Fibroblast of lung (primary cell): ENCODE measurements around the gene SLC25A24. TPM values are rescaled to one million over a fixed set of nuclear protein-coding genes. Genes with fewer than 3 reads are reported as not detected.

Experiments used
- DNase-seq, 2 donors: peaks; one replicate each; pipeline versions ENCODE4 v3.0.0 to v3.0.0-alpha.2; 2010; ENCODE audit warnings: low read depth in 2 of 2
- H2AFZ ChIP-seq: 2 replicates; pipeline ENCODE4 v1.5.1; 2012; ENCODE audit warnings: low read length, control low read depth, inconsistent platforms
- H3K27ac ChIP-seq: 2 replicates; pipeline ENCODE4 v1.5.1; 2011; ENCODE audit warnings: low read length, control low read depth; ENCODE audit not compliant: insufficient read depth
- H3K27me3 ChIP-seq: 2 replicates; pipeline ENCODE4 v1.5.1; 2011; ENCODE audit warnings: mild to moderate bottlenecking, low read length; ENCODE audit not compliant: control insufficient read depth, insufficient read depth
- H3K36me3 ChIP-seq: 2 replicates; pipeline ENCODE4 v1.5.1; 2011; ENCODE audit warnings: low read length; ENCODE audit not compliant: control insufficient read depth, insufficient read depth
- H3K4me1 ChIP-seq: 2 replicates; pipeline ENCODE4 v1.5.1; 2011; ENCODE audit warnings: low read length; ENCODE audit not compliant: control insufficient read depth, insufficient read depth; ENCODE audit errors: extremely low read depth
- H3K4me2 ChIP-seq: 2 replicates; pipeline ENCODE4 v1.5.1; 2011; ENCODE audit warnings: low read length, control low read depth; ENCODE audit not compliant: insufficient read depth; ENCODE audit errors: extremely low read depth
- H3K4me3 ChIP-seq, 4 experiments: fragments of 200-600 bp in 1 of 4; sonication (generic) in 1 of 4; replicated peaks in 1 of 4; 2 replicates each; pipeline ENCODE4 v1.5.1; 2011 to 2016; ENCODE audit warnings: low read length in 4 of 4, low read depth in 3 of 4, mild to moderate bottlenecking in 3 of 4, control low read depth in 2 of 4, inconsistent platforms in 1 of 4, mixed read lengths in 1 of 4; ENCODE audit not compliant: insufficient read depth in 1 of 4; ENCODE audit errors: control extremely low read depth in 1 of 4
- H3K79me2 ChIP-seq: 2 replicates; pipeline ENCODE4 v1.5.1; 2012; ENCODE audit warnings: mild to moderate bottlenecking, low read length, inconsistent platforms; ENCODE audit not compliant: control insufficient read depth, insufficient read depth
- H3K9ac ChIP-seq: 2 replicates; pipeline ENCODE4 v1.5.1; 2011; ENCODE audit warnings: mild to moderate bottlenecking, low read length, control low read depth; ENCODE audit not compliant: insufficient read depth
- H3K9me3 ChIP-seq: 2 replicates; pipeline ENCODE4 v1.5.1; 2012; ENCODE audit warnings: low read depth, low read length; ENCODE audit not compliant: control insufficient read depth, insufficient read depth
- H4K20me1 ChIP-seq: 2 replicates; pipeline ENCODE4 v1.5.1; 2011; ENCODE audit warnings: low read length; ENCODE audit not compliant: control insufficient read depth, insufficient read depth; ENCODE audit errors: extremely low read depth
- EZH2 ChIP-seq: IDR thresholded peaks from 2 replicates; pipeline ENCODE4 v1.5.1; 2012; ENCODE audit warnings: low read length, control low read depth, mild to moderate bottlenecking; ENCODE audit errors: missing control alignments
- polyA plus RNA-seq, 2 donors: library from polyadenylated mRNA; depleted of rRNA in 1 of 2; stranded (reverse) in 1 of 2; unstranded in 1 of 2; fragments of >200 nt; gene quantifications; 2 replicates each; pipeline ENCODE4 v1.2.1, GENCODE V29; 2011 to 2012; ENCODE audit warnings: missing spikeins in 1 of 2
- total RNA-seq: library from RNA; depleted of rRNA; stranded (reverse); fragments of >200 nt; gene quantifications from 2 replicates; pipeline ENCODE4 v1.2.1, GENCODE V29; 2014
- TF ChIP-seq, protein P1 (sequence below), 2 donors: IDR thresholded peaks in 1 of 2; conservative IDR thresholded peaks in 1 of 2; 1 replicate in 1 of 2; 2 replicates in 1 of 2; pipeline ENCODE4 v1.5.1; 2011 to 2012; ENCODE audit warnings: low read length in 2 of 2, control low read depth in 1 of 2, inconsistent platforms in 1 of 2, low read depth in 1 of 2, mild to moderate bottlenecking in 1 of 2

The SLC25A24 gene
- total and polyA plus RNA-seq, 2 donors (not counting 1 experiment from before 2014, with no cell fraction given) = 51.2 to 51.6 TPM

DNA sequence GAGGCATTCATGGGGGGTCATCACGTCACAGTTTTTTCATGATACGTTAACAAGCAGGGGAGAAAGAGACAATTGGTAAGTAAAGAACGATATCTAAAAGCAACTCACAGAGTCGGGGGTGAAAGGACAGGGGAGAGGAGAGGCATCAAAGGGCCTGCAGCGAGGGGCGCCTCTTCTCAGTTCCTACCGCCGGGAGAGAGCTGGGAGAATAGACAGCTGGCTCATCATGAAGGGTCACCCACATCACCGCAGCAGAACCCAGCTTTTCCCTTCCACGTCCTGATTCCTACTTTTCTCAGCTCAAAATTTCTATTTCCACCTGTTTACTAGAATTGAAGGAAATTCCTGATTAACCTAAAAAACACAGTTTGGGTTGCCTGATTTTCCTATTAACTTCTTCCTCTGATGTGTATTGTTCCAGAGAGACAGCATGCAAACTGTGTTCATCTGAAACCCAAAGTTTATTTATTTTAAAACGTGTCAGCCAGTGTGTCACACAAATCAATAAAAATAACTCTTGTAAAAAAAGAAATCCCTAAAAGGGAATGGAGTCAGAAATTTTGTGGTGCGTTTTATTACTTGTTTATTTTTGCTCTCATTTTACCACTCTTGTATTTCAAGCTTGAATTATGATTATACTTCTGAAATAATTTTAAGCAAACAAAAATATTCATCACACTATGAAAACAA lies 75.4 kb downstream of the SLC25A24 start:
- TF ChIP-seq, protein P1, sequence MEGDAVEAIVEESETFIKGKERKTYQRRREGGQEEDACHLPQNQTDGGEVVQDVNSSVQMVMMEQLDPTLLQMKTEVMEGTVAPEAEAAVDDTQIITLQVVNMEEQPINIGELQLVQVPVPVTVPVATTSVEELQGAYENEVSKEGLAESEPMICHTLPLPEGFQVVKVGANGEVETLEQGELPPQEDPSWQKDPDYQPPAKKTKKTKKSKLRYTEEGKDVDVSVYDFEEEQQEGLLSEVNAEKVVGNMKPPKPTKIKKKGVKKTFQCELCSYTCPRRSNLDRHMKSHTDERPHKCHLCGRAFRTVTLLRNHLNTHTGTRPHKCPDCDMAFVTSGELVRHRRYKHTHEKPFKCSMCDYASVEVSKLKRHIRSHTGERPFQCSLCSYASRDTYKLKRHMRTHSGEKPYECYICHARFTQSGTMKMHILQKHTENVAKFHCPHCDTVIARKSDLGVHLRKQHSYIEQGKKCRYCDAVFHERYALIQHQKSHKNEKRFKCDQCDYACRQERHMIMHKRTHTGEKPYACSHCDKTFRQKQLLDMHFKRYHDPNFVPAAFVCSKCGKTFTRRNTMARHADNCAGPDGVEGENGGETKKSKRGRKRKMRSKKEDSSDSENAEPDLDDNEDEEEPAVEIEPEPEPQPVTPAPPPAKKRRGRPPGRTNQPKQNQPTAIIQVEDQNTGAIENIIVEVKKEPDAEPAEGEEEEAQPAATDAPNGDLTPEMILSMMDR (conservative IDR thresholded peaks at IDR 0.05 in 1 of 2, IDR thresholded peaks at IDR 0.05 in 1 of 2; ENCODE audit: low read depth in 1 of 2, low read length in 2 of 2) = no peak
- no peak for TF ChIP-seq EZH2
- H3K27ac ChIP-seq = no peak overlapping the region
- DNase-seq = no peak
- H3K4me2 ChIP-seq = no peak overlapping the region
- H3K27me3 ChIP-seq = no peaks in the 10 kb centered on the region
- H4K20me1 ChIP-seq = no peaks in the 10 kb centered on the region
- no peaks in the 10 kb centered on the region for H3K4me1 ChIP-seq
- no peak overlapping the region for H3K4me3 ChIP-seq
- no peaks in the 10 kb centered on the region for H3K36me3 ChIP-seq
- H3K9me3 ChIP-seq = no peaks in the 10 kb centered on the region
- H2AFZ ChIP-seq = no peak overlapping the region
- H3K9ac ChIP-seq = no peak overlapping the region
- no peaks in the 10 kb centered on the region for H3K79me2 ChIP-seq

DNA sequence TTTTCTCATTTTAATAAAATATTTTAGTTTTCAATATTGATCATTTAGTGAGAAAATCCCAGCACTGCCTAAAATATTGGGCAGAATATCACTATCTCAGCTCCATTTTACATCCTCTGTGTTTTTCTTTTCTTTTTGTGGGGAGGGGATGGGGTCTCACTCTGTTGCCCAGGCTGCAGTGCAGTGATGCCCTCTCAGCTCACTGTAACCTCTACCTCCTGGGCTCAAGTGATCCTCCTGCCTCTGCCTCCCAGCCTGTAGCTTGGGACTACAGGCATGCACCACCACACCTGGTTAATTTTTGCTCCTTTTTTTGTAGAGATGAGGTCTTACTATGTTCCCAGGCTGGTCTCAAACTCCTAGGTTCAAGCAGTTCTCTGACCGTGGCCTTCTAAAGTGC lies 76.1 kb downstream of the SLC25A24 start:
- no peaks in the 10 kb centered on the region for H3K27me3 ChIP-seq
- H3K36me3 ChIP-seq = no peaks in the 10 kb centered on the region
- no peaks in the 10 kb centered on the region for H3K9me3 ChIP-seq
- H3K9ac ChIP-seq = no peak overlapping the region
- no peaks in the 10 kb centered on the region for H3K4me1 ChIP-seq
- H3K4me2 ChIP-seq = no peak overlapping the region
- H2AFZ ChIP-seq = no peak overlapping the region
- H3K27ac ChIP-seq = no peak overlapping the region
- DNase-seq = no peak
- no peaks in the 10 kb centered on the region for H3K79me2 ChIP-seq
- H4K20me1 ChIP-seq = no peaks in the 10 kb centered on the region
- no peak for TF ChIP-seq EZH2
- TF ChIP-seq, protein P1 (conservative IDR thresholded peaks at IDR 0.05 in 1 of 2, IDR thresholded peaks at IDR 0.05 in 1 of 2; ENCODE audit: low read depth in 1 of 2, low read length in 2 of 2) = no peak
- no peak overlapping the region for H3K4me3 ChIP-seq

DNA sequence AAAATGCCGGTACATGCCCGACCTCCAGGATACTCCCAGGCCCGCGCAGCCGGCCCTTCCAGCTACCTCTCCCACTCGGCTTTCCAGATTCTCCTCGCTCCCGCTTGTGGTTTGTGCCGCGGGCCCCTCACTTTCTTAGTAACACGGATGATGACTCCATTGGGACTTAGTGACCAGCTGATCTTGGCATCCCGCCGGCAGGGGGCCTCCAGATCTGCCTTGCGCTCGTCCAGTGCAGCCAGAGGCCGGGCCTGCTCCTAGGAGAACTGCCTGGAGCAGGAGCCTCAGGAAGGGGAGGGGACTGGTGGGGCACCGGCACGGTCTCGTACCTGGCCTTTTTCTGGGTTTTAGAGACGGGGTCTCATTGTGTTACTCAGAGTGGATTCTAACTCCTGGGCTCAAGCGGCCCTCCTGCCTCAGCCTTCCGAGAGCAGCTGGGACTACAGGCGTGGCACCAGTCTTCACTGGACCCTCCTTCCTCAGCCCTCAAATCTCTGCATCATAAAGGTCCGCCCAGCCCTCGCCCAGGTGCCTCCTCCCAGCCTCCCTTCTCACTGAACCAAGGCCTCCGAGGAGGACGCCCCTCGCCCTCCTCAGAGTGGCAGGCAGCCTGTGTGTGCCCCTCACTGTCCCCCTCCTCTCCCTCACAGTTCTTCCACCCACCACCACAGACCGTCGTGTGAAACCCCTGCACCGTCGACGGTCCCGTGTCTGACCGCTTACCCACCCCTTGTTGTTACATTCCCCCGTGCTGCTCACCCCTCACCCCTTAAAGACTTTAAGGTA lies 78.6 kb downstream of the SLC25A24 start:
- Histone ChIP-seq H2AFZ (no peak overlapping the region), H3K4me3 (no peak overlapping the region), H3K4me1 (no peaks in the 10 kb centered on the region), H3K27me3 (no peaks in the 10 kb centered on the region), H3K36me3 (no peaks in the 10 kb centered on the region), H4K20me1 (no peaks in the 10 kb centered on the region), H3K27ac (no peak overlapping the region), H3K79me2 (no peaks in the 10 kb centered on the region), H3K4me2 (no peak overlapping the region), H3K9ac (no peak overlapping the region), H3K9me3 (no peaks in the 10 kb centered on the region)
- DNase-seq = peak in 1 of 2 donors; percentile 40
- TF ChIP-seq EZH2 = no peak
- TF ChIP-seq, protein P1 (conservative IDR thresholded peaks at IDR 0.05 in 1 of 2, IDR thresholded peaks at IDR 0.05 in 1 of 2; ENCODE audit: low read depth in 1 of 2, low read length in 2 of 2) = no peak
